Liver (tissue), 9 donors: Measurements from ENCODE around the gene FBRS. TPM values are rescaled to one million over a fixed set of nuclear protein-coding genes. Genes with fewer than 3 reads are reported as not detected.
"Not testable (repeated sequence)": the region's sequence is repeated elsewhere in the genome, so short reads cannot be mapped to it uniquely, and the experiment has no call there.

Source experiments
- DNase-seq: peaks from one replicate; pipeline ENCODE4 v3.0.0-alpha.2; 2017; ENCODE audit warnings: low spot score
- H3K27ac ChIP-seq, 2 donors: one replicate each; pipeline ENCODE4 v1.7.0; 2013; ENCODE audit warnings: inconsistent platforms in 2 of 2, low read length in 2 of 2, control low read depth in 1 of 2, low read depth in 1 of 2, mild to moderate bottlenecking in 1 of 2
- H3K27me3 ChIP-seq, 4 donors: one replicate each; pipeline versions ENCODE4 v1.6.1 to v1.7.0; 2013; ENCODE audit warnings: low read length in 3 of 4, inconsistent platforms in 1 of 4, mild to moderate bottlenecking in 1 of 4, moderate library complexity in 1 of 4; ENCODE audit not compliant: control insufficient read depth in 4 of 4, insufficient read depth in 4 of 4
- H3K36me3 ChIP-seq, 4 donors: one replicate each; pipeline versions ENCODE4 v1.6.1 to v1.7.0; 2013; ENCODE audit warnings: low read length in 3 of 4, mild to moderate bottlenecking in 3 of 4, low read depth in 1 of 4, moderate library complexity in 1 of 4; ENCODE audit not compliant: control insufficient read depth in 4 of 4, insufficient read depth in 3 of 4
- H3K4me1 ChIP-seq, 4 donors: one replicate each; pipeline versions ENCODE4 v1.6.1 to v1.7.0; 2013; ENCODE audit warnings: low read length in 3 of 4, mild to moderate bottlenecking in 3 of 4, moderate library complexity in 1 of 4; ENCODE audit not compliant: control insufficient read depth in 4 of 4, insufficient read depth in 4 of 4
- H3K4me3 ChIP-seq, 3 donors: one replicate each; pipeline versions ENCODE4 v1.6.1 to v1.7.0; 2013; ENCODE audit warnings: low read length in 3 of 3, control low read depth in 1 of 3, low read depth in 1 of 3, mild to moderate bottlenecking in 1 of 3
- H3K9ac ChIP-seq, 2 donors: one replicate each; pipeline ENCODE4 v1.7.0; 2013; ENCODE audit warnings: low read length in 2 of 2, mild to moderate bottlenecking in 2 of 2, moderate library complexity in 2 of 2, control low read depth in 1 of 2, low read depth in 1 of 2
- H3K9me3 ChIP-seq, 4 donors: one replicate each; pipeline versions ENCODE4 v1.6.1 to v1.7.0; 2013; ENCODE audit warnings: low read length in 3 of 4; ENCODE audit not compliant: control insufficient read depth in 4 of 4
- ATF3 ChIP-seq: IDR thresholded peaks from 2 replicates; pipeline ENCODE4 v1.6.1; 2016; ENCODE audit warnings: antibody characterized with exemption
- EGR1 ChIP-seq, 2 donors: IDR thresholded peaks; 2 replicates each; pipeline ENCODE4 v1.6.1; 2016 to 2018; ENCODE audit warnings: antibody characterized with exemption in 2 of 2, low read depth in 2 of 2
- FOXA1 ChIP-seq: IDR thresholded peaks from 2 replicates; pipeline ENCODE4 v1.6.1; 2016; ENCODE audit warnings: antibody characterized with exemption
- FOXA2 ChIP-seq: IDR thresholded peaks from 2 replicates; pipeline ENCODE4 v1.6.1; 2016; ENCODE audit warnings: antibody characterized with exemption
- GABPA ChIP-seq, 2 donors: IDR thresholded peaks in 1 of 2; conservative IDR thresholded peaks in 1 of 2; 2 replicates each; pipeline ENCODE4 v1.6.1; 2016; ENCODE audit warnings: antibody characterized with exemption in 2 of 2, mild to moderate bottlenecking in 1 of 2, moderate library complexity in 1 of 2
- HNF4A ChIP-seq, 2 donors: conservative IDR thresholded peaks; 2 replicates each; pipeline ENCODE4 v1.6.1; 2016; ENCODE audit warnings: antibody characterized with exemption in 2 of 2, mild to moderate bottlenecking in 2 of 2
- HNF4G ChIP-seq: IDR thresholded peaks from 2 replicates; pipeline ENCODE4 v1.6.1; 2016; ENCODE audit warnings: antibody characterized with exemption
- JUND ChIP-seq, 2 donors: IDR thresholded peaks; 2 replicates each; pipeline ENCODE4 v1.6.1; 2016; ENCODE audit warnings: antibody characterized with exemption in 2 of 2
- NR2F2 ChIP-seq: IDR thresholded peaks from 2 replicates; pipeline ENCODE4 v1.6.1; 2016; ENCODE audit warnings: antibody characterized with exemption
- RAD21 ChIP-seq, 2 donors: IDR thresholded peaks; 2 replicates each; pipeline ENCODE4 v1.6.1; 2016; ENCODE audit warnings: antibody characterized with exemption in 2 of 2, mild to moderate bottlenecking in 2 of 2
- RXRA ChIP-seq, 2 donors: IDR thresholded peaks; 2 replicates each; pipeline ENCODE4 v1.6.1; 2017 to 2018; ENCODE audit warnings: antibody characterized with exemption in 2 of 2, mild to moderate bottlenecking in 1 of 2
- TAF1 ChIP-seq: conservative IDR thresholded peaks from 2 replicates; pipeline ENCODE4 v1.6.1; 2016; ENCODE audit warnings: antibody characterized with exemption, mild to moderate bottlenecking
- YY1 ChIP-seq: IDR thresholded peaks from 2 replicates; pipeline ENCODE4 v1.6.1; 2016; ENCODE audit warnings: antibody characterized with exemption, mild to moderate bottlenecking
- ZBTB33 ChIP-seq: IDR thresholded peaks from 2 replicates; pipeline ENCODE4 v1.6.1; 2016; ENCODE audit warnings: antibody characterized with exemption
- WGBS: extraction: QIAGEN DNeasy Blood & Tissue Kit; methylation state at CpG from one replicate; pipeline ENCODE4 v1.1.7; 2013; 5-methylcytosine and 5-hydroxymethylcytosine counted together
- polyA plus RNA-seq, 2 donors: library from polyadenylated mRNA; stranded (reverse) in 1 of 2; unstranded in 1 of 2; fragments of 200-250 nt in 1 of 2; fragments of >200 nt in 1 of 2; fragmentation: Nextera tagmentation in 1 of 2; extraction: Ambion mirVana in 1 of 2; gene quantifications; one replicate each; pipeline versions ENCODE4 v1.2.1 to v1.2.3, GENCODE V29; 2013 to 2015
- total RNA-seq, 2 donors: library from RNA; depleted of rRNA; stranded (reverse); fragments of >200 nt; gene quantifications; one replicate each; pipeline ENCODE4 v1.2.3, GENCODE V29; 2014
- donor health status: healthy.
- donor health status: healthy.
- donor health status: healthy.
- donor health status: healthy.
- donor health status: healthy.

The FBRS gene
- total and polyA plus RNA-seq, 4 donors, result 4.1 to 15.5 (median 11.2) TPM

- no peaks in the 10 kb centered on the region for H3K27me3 ChIP-seq
- WGBS, result 93% methylated on average over 5 of the region's 5 CpGs
- H3K4me3 ChIP-seq, result no peak overlapping the region
- H3K9ac ChIP-seq, result no peak overlapping the region
- TF ChIP-seq ATF3 (no peak), JUND (IDR thresholded peaks at IDR 0.05) (no peak), NR2F2 (no peak), TAF1 (no peak), EGR1 (IDR thresholded peaks at IDR 0.05; ENCODE audit: low read depth in 2 of 2) (no peak), ZBTB33 (no peak)
- peaks cover 0 to 24% (median 20%) of the 10 kb centered on the region in 4 donors for H3K4me1 ChIP-seq
- H3K36me3 ChIP-seq, result peaks cover 15 to 36% (median 25%) of the 10 kb centered on the region in 4 donors
- no peak overlapping the region for H3K27ac ChIP-seq
- H3K9me3 ChIP-seq, result no peaks in the 10 kb centered on the region
- no peak for DNase-seq
Observed at GRCh38 chr16:30700971-30701370, 42.7 kb downstream of the FBRS start.

- WGBS, result 95% methylated on average over 12 of the region's 12 CpGs
- H3K27ac ChIP-seq, H3K9me3 ChIP-seq, H3K4me3 ChIP-seq, H3K27me3 ChIP-seq, H3K9ac ChIP-seq, DNase-seq: not testable (repeated sequence)
- H3K4me1 ChIP-seq, result peaks cover 0 to 17% (median 14%) of the 10 kb centered on the region in 4 donors
- H3K36me3 ChIP-seq, result peaks cover 15 to 57% (median 46%) of the 10 kb centered on the region in 4 donors
Observed at GRCh38 chr16:30703071-30703470, 44.8 kb downstream of the FBRS start.

GRCh38 chr16:30703971-30704370, 45.7 kb downstream of the FBRS start:
- 97% methylated on average over 10 of the region's 10 CpGs for WGBS
- TF ChIP-seq ATF3 (no peak), YY1 (no peak), FOXA1 (no peak), HNF4A (conservative IDR thresholded peaks at IDR 0.05) (no peak), HNF4G (no peak), FOXA2 (no peak)

GRCh38 chr16:30706046-30706445, 47.8 kb downstream of the FBRS start:
- no peak overlapping the region for H3K4me3 ChIP-seq
- H3K27ac ChIP-seq, result no peak overlapping the region
- no peaks in the 10 kb centered on the region for H3K4me1 ChIP-seq
- H3K27me3 ChIP-seq, result no peaks in the 10 kb centered on the region
- no peak overlapping the region for H3K9ac ChIP-seq
- H3K9me3 ChIP-seq, result no peaks in the 10 kb centered on the region
- TF ChIP-seq RXRA (IDR thresholded peaks at IDR 0.05) (no peak), ATF3 (no peak), GABPA (IDR thresholded peaks at IDR 0.05 in 1 of 2, conservative IDR thresholded peaks at IDR 0.05 in 1 of 2) (no peak), NR2F2 (no peak), RAD21 (IDR thresholded peaks at IDR 0.05) (no peak), HNF4G (no peak), HNF4A (conservative IDR thresholded peaks at IDR 0.05) (no peak), YY1 (no peak)
- WGBS, result 93% methylated on average over 6 of the region's 6 CpGs
- peaks cover 23 to 79% (median 66%) of the 10 kb centered on the region in 4 donors for H3K36me3 ChIP-seq
- DNase-seq, result no peak

More at GRCh38 chr16:30703971-30704370, 45.7 kb downstream of the FBRS start:
- no peaks in the 10 kb centered on the region for H3K27me3 ChIP-seq
- no peak overlapping the region for H3K9ac ChIP-seq
- H3K36me3 ChIP-seq, result peaks cover 19 to 63% (median 50%) of the 10 kb centered on the region in 4 donors
- H3K9me3 ChIP-seq, result no peaks in the 10 kb centered on the region
- no peak overlapping the region for H3K27ac ChIP-seq
- H3K4me3 ChIP-seq, result no peak overlapping the region
- H3K4me1 ChIP-seq, result peaks cover 0 to 17% (median 14%) of the 10 kb centered on the region in 4 donors
- no peak for DNase-seq
